ENCODE measurements around the gene GUF1.

GRCh38 chr4:44662623-44663005 lies 15.6 kb upstream of the GUF1 start:
- TF ChIP-seq L3MBTL2 (conservative IDR thresholded peaks at IDR 0.05): no peak
- no peak for TF ChIP-seq FOXK2 (IDR thresholded peaks at IDR 0.05)
- no peak for TF ChIP-seq ZNF384 (IDR thresholded peaks at IDR 0.05)
- TF ChIP-seq SP1 (IDR thresholded peaks at IDR 0.05): no peak
- no peak for TF ChIP-seq ARNT (IDR thresholded peaks at IDR 0.05)
- TF ChIP-seq TARDBP (IDR thresholded peaks at IDR 0.05): no peak
- no peak for TF ChIP-seq ELF4 (IDR thresholded peaks at IDR 0.05)
- no peak for TF ChIP-seq SUZ12 (IDR thresholded peaks at IDR 0.05)
- TF ChIP-seq FOXM1 (IDR thresholded peaks at IDR 0.05; ENCODE audit: borderline replicate concordance): no peak
- TF ChIP-seq FOXA1 (IDR thresholded peaks at IDR 0.05): no peak
- TF ChIP-seq CTBP1 (IDR thresholded peaks at IDR 0.05; ENCODE audit: borderline replicate concordance): no peak

All from HEK293T (cell line).